SK-N-SH treated with all-trans-retinoic acid at 6 μM for 48 hours (cell line): Measurements from ENCODE around the gene SLC12A5.
A peak's percentile ranks its signal among the peaks of the same experiment; 100 is the strongest.

Experiments used
- ATAC-seq: fragments of 200-7000 bp; cut with Tn5 transposase; 3 replicates; pipeline ENCODE4 v1.9.1; 2020; ENCODE audit warnings: mild to moderate bottlenecking, moderate library complexity
- ARNTL ChIP-seq: fragments of 450-650 bp; formaldehyde crosslinking; IDR thresholded peaks from 2 replicates; pipeline ENCODE4 v1.5.0; 2020; ENCODE audit warnings: low read depth, mild to moderate bottlenecking, moderate library complexity, borderline replicate concordance
- BACH2 ChIP-seq: fragments of 250-450 bp; sonication (Bioruptor Pico); IDR thresholded peaks from 2 replicates; pipeline ENCODE4 v1.9.0; 2021; ENCODE audit warnings: mild to moderate bottlenecking, borderline replicate concordance
- CREB5 ChIP-seq: fragments of 250-450 bp; sonication (Bioruptor Pico); IDR thresholded peaks from 2 replicates; pipeline ENCODE4 v1.5.1; 2020; ENCODE audit warnings: low read depth, mild to moderate bottlenecking, moderate library complexity
- CSDC2 ChIP-seq: fragments of 250-450 bp; sonication (Bioruptor Pico); IDR thresholded peaks from 2 replicates; pipeline ENCODE4 v1.5.0; 2020; ENCODE audit warnings: mild to moderate bottlenecking, moderate library complexity
- CSRNP3 ChIP-seq: fragments of 250-450 bp; sonication (Bioruptor Pico); IDR thresholded peaks from 2 replicates; pipeline ENCODE4 v1.5.1; 2021; ENCODE audit warnings: mild to moderate bottlenecking, moderate library complexity
- ESRRG ChIP-seq: fragments of 250-450 bp; sonication (Bioruptor Pico); IDR thresholded peaks from 2 replicates; pipeline ENCODE4 v1.6.1; 2021; ENCODE audit warnings: mild to moderate bottlenecking
- GLIS3 ChIP-seq: fragments of 250-450 bp; sonication (Bioruptor Pico); IDR thresholded peaks from 2 replicates; pipeline ENCODE4 v1.5.0; 2020; ENCODE audit warnings: mild to moderate bottlenecking, moderate library complexity
- OSR1 ChIP-seq: fragments of 250-450 bp; sonication (Bioruptor Pico); IDR thresholded peaks from 2 replicates; pipeline ENCODE4 v1.8.0; 2022; ENCODE audit warnings: moderate library complexity, mild to moderate bottlenecking, inconsistent platforms
- PATZ1 ChIP-seq: fragments of 250-450 bp; sonication (Bioruptor Pico); IDR thresholded peaks from 2 replicates; pipeline ENCODE4 v1.8.0; 2020; ENCODE audit warnings: mild to moderate bottlenecking, moderate library complexity, borderline replicate concordance
- POU6F1 ChIP-seq: fragments of 250-450 bp; sonication (Bioruptor Pico); IDR thresholded peaks from 2 replicates; pipeline ENCODE4 v1.8.0; 2021; ENCODE audit warnings: low read depth, mild to moderate bottlenecking, moderate library complexity, borderline replicate concordance
- PPARA ChIP-seq: fragments of 250-450 bp; sonication (Bioruptor Pico); IDR thresholded peaks from 2 replicates; pipeline ENCODE4 v1.5.0; 2020; ENCODE audit warnings: mild to moderate bottlenecking, borderline replicate concordance
- RARB ChIP-seq: fragments of 250-450 bp; sonication (Bioruptor Pico); IDR thresholded peaks from 2 replicates; pipeline ENCODE4 v1.8.0; 2021; ENCODE audit warnings: mild to moderate bottlenecking, moderate library complexity
- SNAI2 ChIP-seq: fragments of 250-450 bp; sonication (Bioruptor Pico); IDR thresholded peaks from 2 replicates; pipeline ENCODE4 v1.5.0; 2020; ENCODE audit warnings: mild to moderate bottlenecking, moderate library complexity
- TOX ChIP-seq: fragments of 250-450 bp; sonication (Bioruptor Pico); IDR thresholded peaks from 2 replicates; pipeline ENCODE4 v1.8.0; 2021; ENCODE audit warnings: mild to moderate bottlenecking, moderate library complexity, borderline replicate concordance
- ZFP3 ChIP-seq: fragments of 250-450 bp; sonication (Bioruptor Pico); IDR thresholded peaks from 2 replicates; pipeline ENCODE4 v1.5.0; 2020; ENCODE audit warnings: mild to moderate bottlenecking, moderate library complexity
- ZFP30 ChIP-seq: fragments of 450-650 bp; formaldehyde crosslinking; IDR thresholded peaks from 2 replicates; pipeline ENCODE4 v1.5.0; 2022; ENCODE audit warnings: mild to moderate bottlenecking, moderate library complexity
- ZNF70 ChIP-seq: fragments of 450-650 bp; formaldehyde crosslinking; IDR thresholded peaks from 2 replicates; pipeline ENCODE4 v1.5.0; 2020; ENCODE audit warnings: mild to moderate bottlenecking, moderate library complexity
- ZNF8 ChIP-seq: fragments of 450-650 bp; formaldehyde crosslinking; IDR thresholded peaks from 2 replicates; pipeline ENCODE4 v1.5.0; 2020; ENCODE audit warnings: mild to moderate bottlenecking, moderate library complexity

SLC12A5 gene

GRCh38 chr20:46018112-46018511 lies 10.9 kb upstream of the SLC12A5 start (continued):
- TF ChIP-seq PATZ1 (CRISPR knock-in tag) = no peak
- TF ChIP-seq ZNF70 = no peak
- no peak for TF ChIP-seq ZFP3
- TF ChIP-seq ZFP30 = no peak

GRCh38 chr20:46018611-46019010 lies 10.4 kb upstream of the SLC12A5 start:
- TF ChIP-seq ZNF70 = no peak
- no peak for TF ChIP-seq RARB (CRISPR knock-in tag)
- TF ChIP-seq GLIS3 (CRISPR knock-in tag) = no peak
- no peak for TF ChIP-seq ZFP30
- TF ChIP-seq BACH2 = no peak
- no peak for TF ChIP-seq ARNTL (CRISPR knock-in tag)
- TF ChIP-seq PPARA (CRISPR knock-in tag) = no peak
- no peak for TF ChIP-seq ZNF8 (CRISPR knock-in tag)
- no peak for TF ChIP-seq CSDC2 (CRISPR knock-in tag)
- no peak for TF ChIP-seq TOX (CRISPR knock-in tag)
- no peak for TF ChIP-seq ZFP3
- no peak for TF ChIP-seq ESRRG (CRISPR knock-in tag)
- TF ChIP-seq POU6F1 (CRISPR knock-in tag) = no peak
- no peak for ATAC-seq

GRCh38 chr20:46020555-46020954 lies 8.5 kb upstream of the SLC12A5 start:
- TF ChIP-seq CREB5 (CRISPR knock-in tag) (no peak), OSR1 (CRISPR knock-in tag) (no peak), ZFP3 (no peak), BACH2 (no peak), CSRNP3 (CRISPR knock-in tag) (no peak), TOX (CRISPR knock-in tag) (no peak)
- no peak for ATAC-seq

GRCh38 chr20:46021361-46022359 lies 7.4 kb upstream of the SLC12A5 start:
- TF ChIP-seq SNAI2 (no peak), RARB (CRISPR knock-in tag) (no peak), TOX (CRISPR knock-in tag) (no peak), PPARA (CRISPR knock-in tag) (no peak), POU6F1 (CRISPR knock-in tag) (no peak), OSR1 (CRISPR knock-in tag) (no peak), ZFP30 (no peak), ZFP3 (no peak), PATZ1 (CRISPR knock-in tag) (no peak), CSDC2 (CRISPR knock-in tag) (no peak)
- ATAC-seq = peak; percentile 84
